HepG2 (cell line): Measurements from ENCODE around the gene SECTM1. TPM values are rescaled to one million over a fixed set of nuclear protein-coding genes. Genes with fewer than 3 reads are reported as not detected.
A peak's percentile ranks its signal among the peaks of the same experiment; 100 is the strongest.

Experiments
- KAT2B ChIP-seq: fragments of 150-350 bp; IDR thresholded peaks from 2 replicates; pipeline ENCODE4 v1.6.1; 2014; ENCODE audit warnings: low read depth, low read length, borderline replicate concordance
- NFE2 ChIP-seq: sonication (generic); formaldehyde crosslinking; IDR thresholded peaks from 2 replicates; pipeline ENCODE4 v1.4.0; 2020; ENCODE audit warnings: missing genetic modification reagents
- RBM22 ChIP-seq: fragments of 200-400 bp; formaldehyde crosslinking; optimal IDR thresholded peaks from 2 replicates; pipeline ENCODE3; 2017; ENCODE audit warnings: mild to moderate bottlenecking, low read length, moderate library complexity
- SRSF4 ChIP-seq: fragments of 200-400 bp; formaldehyde crosslinking; IDR thresholded peaks from one replicate; pipeline ENCODE4 v1.6.1; 2018; ENCODE audit warnings: mild to moderate bottlenecking, low read depth, low read length, moderate library complexity; ENCODE audit not compliant: poor library complexity, severe bottlenecking
- THYN1 ChIP-seq: sonication (generic); formaldehyde crosslinking; IDR thresholded peaks from 2 replicates; pipeline ENCODE4 v1.8.1; 2023; ENCODE audit warnings: low read depth, mild to moderate bottlenecking, moderate library complexity, missing genetic modification reagents, borderline replicate concordance
- U2AF2 ChIP-seq: fragments of 200-400 bp; formaldehyde crosslinking; IDR thresholded peaks from 2 replicates; pipeline ENCODE4 v1.6.1; 2017; ENCODE audit warnings: low read depth, mild to moderate bottlenecking, low read length
- ZBTB20 ChIP-seq: sonication (generic); formaldehyde crosslinking; IDR thresholded peaks from 2 replicates; pipeline ENCODE4 v1.8.1; 2023; ENCODE audit warnings: missing genetic modification reagents, low read depth, mild to moderate bottlenecking, borderline replicate concordance
- ZKSCAN8 ChIP-seq: IDR thresholded peaks from 2 replicates; pipeline ENCODE4 v1.6.1; 2016; ENCODE audit warnings: borderline replicate concordance, missing genetic modification reagents, missing compliant biosample characterization
- ZNF230 ChIP-seq: sonication (generic); formaldehyde crosslinking; IDR thresholded peaks from 2 replicates; pipeline ENCODE4 v1.4.0; 2020; ENCODE audit warnings: mild to moderate bottlenecking, missing genetic modification reagents
- ZNF367 ChIP-seq: sonication (generic); formaldehyde crosslinking; IDR thresholded peaks from 2 replicates; pipeline ENCODE4 v1.4.0; 2020; ENCODE audit warnings: missing genetic modification reagents, borderline replicate concordance
- ZNF543 ChIP-seq: sonication (generic); formaldehyde crosslinking; IDR thresholded peaks from 2 replicates; pipeline ENCODE4 v1.4.0; 2020; ENCODE audit warnings: mild to moderate bottlenecking, missing genetic modification reagents
- ZNF564 ChIP-seq: sonication (generic); formaldehyde crosslinking; IDR thresholded peaks from 2 replicates; pipeline ENCODE4 v1.8.1; 2023; ENCODE audit warnings: mild to moderate bottlenecking, missing genetic modification reagents
- ZNF747 ChIP-seq: sonication (generic); formaldehyde crosslinking; IDR thresholded peaks from 2 replicates; pipeline ENCODE4 v1.8.1; 2023; ENCODE audit warnings: missing genetic modification reagents, mild to moderate bottlenecking, borderline replicate concordance
- ZSCAN20 ChIP-seq: sonication (generic); formaldehyde crosslinking; IDR thresholded peaks from 2 replicates; pipeline ENCODE4 v1.4.0; 2020; ENCODE audit warnings: missing genetic modification reagents, mild to moderate bottlenecking, borderline replicate concordance
- ZZZ3 ChIP-seq: sonication (generic); formaldehyde crosslinking; IDR thresholded peaks from 2 replicates; pipeline ENCODE4 v1.4.0; 2020; ENCODE audit warnings: missing genetic modification reagents, mild to moderate bottlenecking, borderline replicate concordance
- polyA plus RNA-seq, 8 experiments: library from polyadenylated mRNA; depleted of rRNA in 3 of 8; stranded (reverse) in 7 of 8; unstranded in 1 of 8; fragments of >200 nt; fragmentation: Illumina TruSeq in 4 of 8; extraction: Trizol in 4 of 8; gene quantifications; 2 replicates each; pipeline versions ENCODE4 v1.2.1 to v1.2.3, GENCODE V29; 2011 to 2016; ENCODE audit warnings: low read depth in 4 of 8, missing spikeins in 1 of 8, mixed read lengths in 1 of 8; ENCODE audit not compliant: insufficient read depth in 1 of 8
- total RNA-seq, 5 experiments: library from RNA; depleted of rRNA; stranded (reverse); fragments of >200 nt; fragmentation: Illumina TruSeq; extraction: Trizol; gene quantifications; 2 replicates each; pipeline ENCODE4 v1.2.3, GENCODE V29; 2016; ENCODE audit warnings: low read depth in 1 of 5
- TF ChIP-seq, protein P1 (sequence below): sonication (generic); formaldehyde crosslinking; IDR thresholded peaks from 2 replicates; pipeline ENCODE4 v1.4.0; 2020; ENCODE audit warnings: missing genetic modification reagents
- TF ChIP-seq, protein P2 (sequence below): sonication (generic); formaldehyde crosslinking; IDR thresholded peaks from 2 replicates; pipeline ENCODE4 v1.8.1; 2023; ENCODE audit warnings: mild to moderate bottlenecking, moderate library complexity, missing genetic modification reagents
- TF ChIP-seq, protein P3 (sequence below): IDR thresholded peaks from 2 replicates; pipeline ENCODE4 v1.6.1; 2018; ENCODE audit warnings: missing genetic modification reagents

SECTM1 gene
- total and polyA plus RNA-seq, 2 of the 13 experiments (the other 11 are each of a cell fraction or from before 2014, with no cell fraction given) = 3.5 to 5.3 TPM

GRCh38 chr17:82346342-82347300, 13.1 kb upstream of the SECTM1 start (continued):
- no peak for TF ChIP-seq THYN1
- TF ChIP-seq, protein P1, sequence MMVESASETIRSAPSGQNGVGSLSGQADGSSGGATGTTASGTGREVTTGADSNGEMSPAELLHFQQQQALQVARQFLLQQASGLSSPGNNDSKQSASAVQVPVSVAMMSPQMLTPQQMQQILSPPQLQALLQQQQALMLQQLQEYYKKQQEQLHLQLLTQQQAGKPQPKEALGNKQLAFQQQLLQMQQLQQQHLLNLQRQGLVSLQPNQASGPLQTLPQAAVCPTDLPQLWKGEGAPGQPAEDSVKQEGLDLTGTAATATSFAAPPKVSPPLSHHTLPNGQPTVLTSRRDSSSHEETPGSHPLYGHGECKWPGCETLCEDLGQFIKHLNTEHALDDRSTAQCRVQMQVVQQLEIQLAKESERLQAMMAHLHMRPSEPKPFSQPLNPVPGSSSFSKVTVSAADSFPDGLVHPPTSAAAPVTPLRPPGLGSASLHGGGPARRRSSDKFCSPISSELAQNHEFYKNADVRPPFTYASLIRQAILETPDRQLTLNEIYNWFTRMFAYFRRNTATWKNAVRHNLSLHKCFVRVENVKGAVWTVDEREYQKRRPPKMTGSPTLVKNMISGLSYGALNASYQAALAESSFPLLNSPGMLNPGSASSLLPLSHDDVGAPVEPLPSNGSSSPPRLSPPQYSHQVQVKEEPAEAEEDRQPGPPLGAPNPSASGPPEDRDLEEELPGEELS (CRISPR knock-in tag) = peak; percentile 100
- no peak for TF ChIP-seq U2AF2
- TF ChIP-seq KAT2B = peak; percentile 64; the same call in 1 of the 2 replicates
- TF ChIP-seq, protein P2, sequence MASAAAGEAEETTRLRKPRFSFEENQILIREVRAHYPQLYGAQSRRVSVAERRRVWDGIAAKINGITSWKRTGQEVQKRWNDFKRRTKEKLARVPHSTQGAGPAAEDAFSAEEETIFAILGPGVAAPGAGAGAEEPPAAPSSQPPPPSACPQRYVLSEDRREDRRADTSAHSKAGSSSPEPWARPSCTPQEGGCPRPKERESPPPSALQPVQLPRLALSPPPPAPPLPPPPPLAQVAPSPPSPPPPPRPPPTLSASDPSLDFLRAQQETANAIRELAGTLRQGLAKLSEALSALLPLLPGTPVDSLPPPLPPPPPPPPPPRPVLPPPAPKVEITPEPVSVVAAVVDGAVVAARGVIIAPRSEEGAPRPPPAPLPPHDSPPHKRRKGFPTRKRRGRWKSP (CRISPR knock-in tag) = peak; percentile 63; the same call in 1 of the 2 replicates
- TF ChIP-seq ZNF747 (CRISPR knock-in tag) = peak; percentile 61
- TF ChIP-seq ZKSCAN8 = peak; percentile 94
- 0 out of 2 replicates have a peak, but pooled peaks have one; percentile 45 for TF ChIP-seq ZNF564 (CRISPR knock-in tag)
- no peak for TF ChIP-seq ZNF367 (CRISPR knock-in tag)
- TF ChIP-seq ZNF543 (CRISPR knock-in tag) = no peak; the same call in 1 of the 2 replicates
- peak; percentile 88; the same call in 1 of the 2 replicates for TF ChIP-seq ZZZ3
- TF ChIP-seq NFE2 (CRISPR knock-in tag) = no peak
- 0 out of 2 replicates have a peak, but pooled peaks have one; percentile 78 for TF ChIP-seq ZSCAN20
- no peak for TF ChIP-seq RBM22
- TF ChIP-seq ZNF230 (CRISPR knock-in tag) = peak; percentile 90
- TF ChIP-seq, protein P3, sequence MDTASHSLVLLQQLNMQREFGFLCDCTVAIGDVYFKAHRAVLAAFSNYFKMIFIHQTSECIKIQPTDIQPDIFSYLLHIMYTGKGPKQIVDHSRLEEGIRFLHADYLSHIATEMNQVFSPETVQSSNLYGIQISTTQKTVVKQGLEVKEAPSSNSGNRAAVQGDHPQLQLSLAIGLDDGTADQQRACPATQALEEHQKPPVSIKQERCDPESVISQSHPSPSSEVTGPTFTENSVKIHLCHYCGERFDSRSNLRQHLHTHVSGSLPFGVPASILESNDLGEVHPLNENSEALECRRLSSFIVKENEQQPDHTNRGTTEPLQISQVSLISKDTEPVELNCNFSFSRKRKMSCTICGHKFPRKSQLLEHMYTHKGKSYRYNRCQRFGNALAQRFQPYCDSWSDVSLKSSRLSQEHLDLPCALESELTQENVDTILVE (CRISPR knock-in tag) = peak; percentile 90; the same call in 1 of the 2 replicates
- TF ChIP-seq SRSF4 = no peak
- TF ChIP-seq ZBTB20 (CRISPR knock-in tag) = peak; percentile 89
